Nucleus accumbens (tissue), 56 donors: ENCODE measurements around the gene HIP1R.
"Not testable (repeated sequence)": the region's sequence is repeated elsewhere in the genome, so short reads cannot be mapped to it uniquely, and the experiment has no call there.

ENCODE experiments used
- DNase-seq, 56 donors: peaks; one replicate each; lab custom pipeline; 2025; lab: John Stamatoyannopoulos, UW

Gene HIP1R, protein sequence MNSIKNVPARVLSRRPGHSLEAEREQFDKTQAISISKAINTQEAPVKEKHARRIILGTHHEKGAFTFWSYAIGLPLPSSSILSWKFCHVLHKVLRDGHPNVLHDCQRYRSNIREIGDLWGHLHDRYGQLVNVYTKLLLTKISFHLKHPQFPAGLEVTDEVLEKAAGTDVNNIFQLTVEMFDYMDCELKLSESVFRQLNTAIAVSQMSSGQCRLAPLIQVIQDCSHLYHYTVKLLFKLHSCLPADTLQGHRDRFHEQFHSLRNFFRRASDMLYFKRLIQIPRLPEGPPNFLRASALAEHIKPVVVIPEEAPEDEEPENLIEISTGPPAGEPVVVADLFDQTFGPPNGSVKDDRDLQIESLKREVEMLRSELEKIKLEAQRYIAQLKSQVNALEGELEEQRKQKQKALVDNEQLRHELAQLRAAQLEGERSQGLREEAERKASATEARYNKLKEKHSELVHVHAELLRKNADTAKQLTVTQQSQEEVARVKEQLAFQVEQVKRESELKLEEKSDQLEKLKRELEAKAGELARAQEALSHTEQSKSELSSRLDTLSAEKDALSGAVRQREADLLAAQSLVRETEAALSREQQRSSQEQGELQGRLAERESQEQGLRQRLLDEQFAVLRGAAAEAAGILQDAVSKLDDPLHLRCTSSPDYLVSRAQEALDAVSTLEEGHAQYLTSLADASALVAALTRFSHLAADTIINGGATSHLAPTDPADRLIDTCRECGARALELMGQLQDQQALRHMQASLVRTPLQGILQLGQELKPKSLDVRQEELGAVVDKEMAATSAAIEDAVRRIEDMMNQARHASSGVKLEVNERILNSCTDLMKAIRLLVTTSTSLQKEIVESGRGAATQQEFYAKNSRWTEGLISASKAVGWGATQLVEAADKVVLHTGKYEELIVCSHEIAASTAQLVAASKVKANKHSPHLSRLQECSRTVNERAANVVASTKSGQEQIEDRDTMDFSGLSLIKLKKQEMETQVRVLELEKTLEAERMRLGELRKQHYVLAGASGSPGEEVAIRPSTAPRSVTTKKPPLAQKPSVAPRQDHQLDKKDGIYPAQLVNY

DNA sequence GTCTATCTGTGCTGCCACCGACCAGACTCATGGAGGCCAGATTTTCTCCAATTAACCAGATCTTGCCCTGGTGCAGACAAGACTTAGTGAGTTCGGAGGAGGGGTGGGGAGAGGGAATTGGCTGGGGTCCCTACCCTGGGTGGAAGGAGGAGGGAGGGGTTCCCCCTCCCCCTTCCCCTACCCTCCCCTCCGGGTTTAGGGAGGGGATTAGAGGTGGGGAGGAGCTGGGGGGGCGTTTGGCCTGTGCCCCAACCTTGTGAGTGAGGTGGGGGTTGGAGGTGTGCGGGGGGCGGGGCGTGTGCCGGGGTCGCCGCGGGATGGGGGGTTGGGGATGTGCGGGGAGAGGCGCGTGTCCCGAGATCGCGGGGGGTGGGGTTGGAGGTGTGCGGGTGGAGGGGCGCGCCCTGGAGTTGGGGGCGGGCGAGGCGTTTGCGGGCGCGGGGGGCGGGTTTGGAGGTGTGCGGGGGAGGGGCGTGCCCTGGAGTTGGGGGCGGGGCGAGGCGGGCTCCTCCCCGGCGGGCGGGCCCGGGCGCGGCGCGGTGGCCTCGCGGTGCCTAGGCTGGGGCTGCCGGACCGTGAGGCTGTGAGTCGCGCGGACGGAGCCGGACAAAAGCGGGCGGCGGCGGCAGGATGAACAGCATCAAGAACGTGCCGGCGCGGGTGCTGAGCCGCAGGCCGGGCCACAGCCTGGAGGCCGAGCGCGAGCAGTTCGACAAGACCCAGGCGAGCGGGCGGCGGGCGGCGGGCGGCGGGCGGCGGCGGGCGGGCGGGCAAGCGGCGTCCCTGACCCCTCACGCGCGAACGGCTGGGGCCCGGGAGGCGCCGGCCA, at the start of gene HIP1R:
HIP1R (plus strand) TSS at position 537 of the 829 bp plus-strand sequence; CDS start at position 631, 94 bp downstream.
- DNase-seq, result peak in 37 of 56 donors; percentile 15 to 81 (median 56)

DNA sequence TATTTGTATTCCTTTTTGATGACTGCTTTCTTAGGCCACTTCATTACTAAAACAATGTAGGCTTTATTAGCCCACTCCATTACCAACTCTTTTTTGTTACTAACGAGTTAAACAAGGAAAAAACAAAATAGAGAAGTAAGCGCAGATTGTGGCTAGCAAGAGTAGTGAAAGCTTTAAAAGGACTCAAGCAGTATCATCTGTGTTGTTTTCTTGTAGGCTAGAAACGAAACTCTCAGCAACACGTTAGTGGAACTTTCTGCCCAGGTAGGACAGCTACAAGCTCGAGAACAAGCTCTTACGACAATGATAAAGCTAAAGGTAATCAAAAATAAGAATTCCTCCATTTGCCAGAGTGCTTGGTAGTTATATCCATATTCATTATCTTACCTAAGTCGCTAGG, 49.8 kb upstream of the HIP1R start:
- DNase-seq, result no peak

DNA sequence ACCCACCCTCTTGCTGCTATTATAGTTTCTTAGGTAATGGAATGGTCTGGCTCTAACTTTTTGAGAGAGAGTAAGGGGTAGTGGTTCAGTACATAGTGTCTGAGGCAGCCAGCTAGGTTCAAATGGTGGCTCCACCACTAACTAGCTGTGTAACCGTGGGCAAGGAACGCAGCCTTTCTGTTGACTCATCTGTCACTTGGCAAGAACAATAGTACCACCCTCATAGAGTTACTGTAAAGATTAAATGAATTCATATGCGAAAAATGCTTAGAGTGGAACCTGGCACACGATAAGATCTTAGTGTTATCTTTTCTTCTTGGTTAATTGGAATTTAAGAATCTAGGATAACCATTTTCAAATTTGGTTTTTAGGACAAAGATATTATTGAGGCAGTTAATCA, 46.9 kb upstream of the HIP1R start:
- DNase-seq, result no peak

DNA sequence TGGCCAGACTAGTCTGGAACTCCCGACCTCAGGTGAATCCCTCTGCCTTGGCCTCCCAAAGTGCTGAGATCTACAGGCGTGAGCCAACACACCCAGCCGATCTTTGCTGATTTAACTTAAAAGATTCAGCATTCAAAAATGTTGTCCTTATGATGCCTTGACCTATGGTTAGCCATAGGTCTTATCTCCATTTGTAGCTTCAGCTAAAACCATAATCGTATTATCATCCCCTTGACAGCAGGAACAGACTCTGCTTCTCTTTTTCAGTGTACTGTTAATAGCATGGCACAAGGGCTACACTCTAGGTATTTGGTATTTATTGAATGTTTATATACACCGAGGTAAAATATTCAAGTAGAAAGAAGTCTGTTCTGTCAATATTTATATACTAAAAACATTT, 45.6 kb upstream of the HIP1R start:
- no peak for DNase-seq

- DNase-seq, result no peak
Measured at GRCh38 chr12:122790393-122791075, 44.7 kb upstream of the HIP1R start.

- peak in 16 of 56 donors; percentile 2 to 37 (median 5) for DNase-seq
Measured at GRCh38 chr12:122793685-122794106, 41.6 kb upstream of the HIP1R start.

DNA sequence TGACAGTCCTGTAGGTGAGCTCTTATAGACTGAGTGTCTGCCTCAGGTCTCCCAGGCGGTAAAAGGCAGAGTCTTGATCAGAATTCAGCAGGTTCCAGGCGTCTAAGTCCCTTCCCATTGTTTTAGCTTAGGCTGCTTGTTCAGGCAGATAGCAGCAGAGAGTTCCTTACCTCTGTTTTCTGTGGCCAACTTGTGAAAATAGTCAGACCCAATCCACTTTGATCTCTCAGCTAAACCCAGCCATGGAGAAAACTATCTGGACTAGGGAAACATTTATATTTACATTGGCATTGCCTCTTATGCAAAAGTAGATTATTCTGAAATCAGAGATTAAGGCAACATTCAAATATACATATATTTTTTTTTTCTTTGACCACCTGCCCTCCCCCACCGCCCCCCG, 39.5 kb upstream of the HIP1R start:
- DNase-seq, result no peak

DNA sequence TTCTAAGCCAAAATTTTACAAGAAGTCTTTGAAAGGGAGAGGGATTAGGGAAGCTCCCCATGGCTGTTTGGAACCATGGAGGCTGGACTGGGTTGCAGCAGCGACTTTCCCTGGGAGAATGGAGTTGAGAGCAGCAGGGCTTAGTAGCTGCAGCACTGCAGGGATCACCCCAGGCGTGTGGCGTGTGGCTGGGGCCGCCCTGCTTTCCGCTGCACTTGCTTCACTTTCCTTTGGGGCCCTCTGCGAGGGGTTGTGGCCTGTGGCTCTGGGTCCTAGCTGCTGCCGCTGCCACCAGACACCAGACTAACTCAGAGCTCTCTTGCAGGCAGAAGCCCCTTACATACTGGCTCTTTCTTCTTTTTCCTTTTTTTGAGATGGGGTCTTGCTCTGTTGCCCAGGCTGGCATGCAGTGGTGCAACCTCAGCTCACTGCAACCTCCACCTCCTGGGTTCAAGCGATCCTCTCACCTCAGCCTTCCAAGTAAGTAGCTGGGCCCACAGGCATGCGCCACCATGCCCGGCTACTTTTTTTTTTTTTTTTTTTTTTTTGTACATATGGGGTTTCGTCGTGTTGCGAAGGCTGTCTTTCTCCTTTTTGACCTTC, 35.5 kb upstream of the HIP1R start:
- no peak for DNase-seq

- no peak for DNase-seq
Measured at GRCh38 chr12:122803937-122804336, 31.3 kb upstream of the HIP1R start.

GRCh38 chr12:122804957-122805356, 30.3 kb upstream of the HIP1R start:
- not testable (repeated sequence) for DNase-seq

DNA sequence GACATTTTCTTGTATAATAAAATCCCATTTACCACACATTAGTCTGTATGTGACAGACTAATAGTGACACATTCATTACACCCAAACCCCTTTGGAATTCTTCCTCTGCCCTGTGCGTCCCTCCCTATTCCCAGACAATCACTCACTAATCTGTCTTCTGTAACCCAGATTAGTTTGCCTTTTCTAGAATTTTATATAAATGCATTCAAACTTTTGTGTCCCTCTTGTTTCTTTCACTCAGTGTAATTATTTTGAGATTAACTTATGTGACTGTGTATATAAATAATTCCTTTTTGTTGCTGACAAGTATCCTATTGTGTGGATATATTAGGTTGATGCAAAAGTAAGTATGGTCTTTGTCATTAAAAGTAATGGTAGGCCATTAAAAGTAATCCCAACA, 27.6 kb upstream of the HIP1R start:
- DNase-seq, result no peak

- no peak for DNase-seq
Measured at GRCh38 chr12:122811777-122812176, 23.5 kb upstream of the HIP1R start.

GRCh38 chr12:122813310-122813713, 21.9 kb upstream of the HIP1R start:
- no peak for DNase-seq

DNA sequence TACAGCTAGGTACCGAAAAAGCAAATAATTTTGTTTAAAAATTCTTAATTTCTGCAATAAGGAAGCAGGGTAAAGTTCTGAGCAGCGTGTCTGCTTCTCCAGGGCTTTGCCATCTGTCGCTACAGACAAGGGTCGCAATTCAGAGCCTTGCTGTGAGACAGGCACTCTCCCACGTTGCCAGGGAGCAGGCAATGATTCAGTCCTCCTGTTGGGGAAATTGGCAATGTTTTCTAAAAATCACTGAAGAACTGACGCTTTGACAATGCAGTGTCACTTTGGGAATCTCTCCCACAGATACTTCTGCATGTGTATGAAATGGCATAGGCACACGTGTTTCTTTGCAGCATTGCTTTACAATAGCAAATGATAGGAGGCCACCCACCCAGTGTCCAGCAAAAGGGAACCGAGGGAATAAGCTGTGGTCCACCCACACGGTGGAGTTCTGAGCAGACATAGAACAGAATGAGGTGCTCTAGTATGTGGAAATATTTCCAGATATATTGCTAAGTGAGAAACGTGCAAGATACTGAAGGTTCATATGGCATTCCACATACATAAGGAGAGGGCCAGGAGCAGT, 16.0 kb upstream of the HIP1R start:
- DNase-seq, result peak in 28 of 56 donors; percentile 2 to 71 (median 24)

DNA sequence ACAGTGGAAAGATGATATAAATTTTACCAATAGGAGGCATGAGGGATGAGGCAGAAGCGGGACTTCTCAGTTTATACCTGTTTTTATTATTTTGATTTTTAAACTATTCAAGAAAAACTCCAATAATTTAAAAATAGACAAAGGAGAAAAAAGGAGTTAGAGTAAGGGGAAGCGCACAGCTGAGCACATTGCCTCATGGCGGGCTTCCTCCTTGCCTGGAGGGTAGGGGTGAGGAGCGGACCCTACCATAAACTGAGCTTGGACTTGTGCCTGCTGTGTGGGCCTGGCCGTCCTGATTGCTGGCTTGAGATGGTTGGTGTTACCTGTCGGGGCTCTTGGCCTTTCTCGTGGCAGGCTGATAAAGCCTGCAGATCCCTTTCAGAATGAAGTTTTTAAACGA, 15.1 kb upstream of the HIP1R start:
- DNase-seq, result no peak

- no peak for DNase-seq
Measured at GRCh38 chr12:122820838-122821271, 14.4 kb upstream of the HIP1R start.

DNA sequence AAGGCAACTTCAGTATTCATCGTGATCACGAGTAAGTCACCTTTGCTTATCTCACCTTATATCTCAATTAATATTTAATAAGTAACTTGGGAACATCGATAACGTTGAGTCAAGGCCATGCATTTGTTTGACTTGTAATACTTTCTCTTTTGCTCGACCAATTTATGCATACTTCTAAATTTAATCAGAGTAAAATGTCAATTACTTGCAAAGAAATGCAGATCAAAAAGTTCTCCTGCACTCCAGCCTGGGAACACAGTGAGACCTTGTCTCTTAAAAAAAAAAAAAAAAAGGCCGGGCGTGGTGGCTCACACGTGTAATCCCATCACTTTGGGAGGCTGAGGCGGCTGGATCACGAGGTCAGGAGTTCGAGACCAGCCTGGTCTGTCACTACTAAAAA, 11.8 kb upstream of the HIP1R start:
- DNase-seq, result no peak
